ENCODE data around the gene DEGS1. TPM values are rescaled to one million over a fixed set of nuclear protein-coding genes. Genes with fewer than 3 reads are reported as not detected.

The DEGS1 gene
- total RNA-seq, 1 donor from 2014 or later = 65.6 TPM

DNA sequence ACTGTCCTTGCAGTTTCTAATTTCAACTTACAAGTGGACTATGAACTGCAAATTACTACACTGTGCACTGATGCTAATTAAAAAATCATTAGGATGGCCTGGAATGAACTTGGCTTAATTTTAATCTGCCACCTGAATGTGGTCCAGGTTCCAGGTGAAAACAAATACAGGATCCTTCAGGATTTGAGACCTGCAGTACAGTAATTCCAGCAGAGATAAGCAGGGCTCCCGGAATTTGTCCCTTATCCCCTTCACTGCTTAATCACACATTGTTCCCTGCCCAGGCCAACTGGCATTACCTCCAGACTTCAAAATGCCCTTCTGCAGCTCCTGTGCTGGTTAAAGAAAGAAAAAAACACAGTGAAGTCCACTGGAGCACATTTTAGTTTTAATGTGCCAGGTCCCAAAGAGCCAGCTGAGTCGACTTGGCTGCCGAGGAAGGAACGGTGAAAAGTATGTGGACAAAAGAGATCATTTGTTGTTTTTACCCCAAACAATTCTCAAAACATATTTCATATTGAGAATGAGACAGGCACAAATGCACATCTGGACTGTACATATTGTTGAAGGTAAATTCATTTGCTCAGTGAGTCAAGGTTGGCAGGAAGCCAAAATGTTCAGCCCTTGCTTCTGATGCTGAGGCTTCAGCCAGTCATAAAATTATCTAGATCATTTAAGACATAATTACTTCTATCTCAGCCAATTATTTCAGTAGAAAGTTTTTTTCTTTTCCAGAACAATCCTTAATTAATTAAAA, 28.3 kb downstream of the DEGS1 start:
- DNase-seq (ENCODE audit: low spot score in 2 of 2) (no peak), FAIRE-seq (no peak)

DNA sequence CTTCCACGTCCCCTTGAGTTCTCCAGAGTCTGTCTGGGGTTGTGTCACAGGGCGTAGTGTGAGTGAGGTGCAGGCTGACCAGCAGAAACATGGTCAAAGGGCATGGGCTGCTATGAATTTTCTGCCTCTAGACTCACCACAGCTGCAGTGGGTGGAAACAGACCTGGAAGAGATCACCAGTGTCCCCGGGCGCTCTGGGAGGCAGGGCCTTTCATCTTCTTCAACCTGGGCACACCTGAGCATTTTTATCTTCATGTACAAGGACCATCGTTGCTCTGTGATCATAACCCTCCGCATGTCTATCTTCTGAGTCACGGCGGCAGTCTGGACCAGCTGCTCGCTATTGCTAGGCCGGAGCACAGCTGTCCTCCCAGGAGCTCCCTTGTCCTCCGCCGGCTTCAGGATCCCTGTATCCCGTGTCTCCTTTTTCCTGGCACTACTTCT, 29.6 kb downstream of the DEGS1 start:
- DNase-seq (ENCODE audit: low spot score in 2 of 2) = no peak
- FAIRE-seq = no peak

DNA sequence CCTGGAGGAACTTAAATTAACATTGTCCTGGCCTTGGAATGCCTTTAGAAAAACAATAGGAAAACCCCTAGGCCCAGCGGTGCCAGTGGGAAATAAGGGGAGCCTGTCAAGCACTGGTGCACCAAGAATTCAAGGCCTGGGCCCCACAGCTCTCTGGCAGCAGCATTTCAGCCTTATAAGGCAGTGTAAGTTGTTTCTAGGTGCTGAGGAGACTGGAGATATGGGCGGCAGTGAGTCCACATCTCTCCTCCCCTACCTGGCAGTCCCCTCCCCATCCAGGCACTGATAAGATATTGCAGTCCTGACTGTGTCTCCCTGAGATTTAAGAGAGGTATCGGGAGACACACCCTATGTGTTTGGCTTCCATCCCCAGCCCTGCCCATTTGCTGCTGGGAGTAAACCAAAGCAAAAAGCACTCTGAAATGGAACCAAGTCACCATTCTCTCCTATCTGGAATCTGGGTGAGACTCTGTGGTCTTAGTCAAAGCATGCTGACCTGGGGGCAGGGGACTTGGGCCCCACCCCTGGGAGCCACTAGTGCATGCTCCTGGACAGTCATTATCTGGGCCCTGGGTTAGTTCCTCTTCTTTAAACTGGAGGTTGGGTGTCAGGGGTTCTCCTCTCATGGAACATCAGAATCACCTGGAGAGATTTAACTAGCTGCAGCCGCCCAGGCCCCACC, 30.5 kb downstream of the DEGS1 start:
- DNase-seq (ENCODE audit: low spot score in 2 of 2) (no peak), FAIRE-seq (no peak)

DNA sequence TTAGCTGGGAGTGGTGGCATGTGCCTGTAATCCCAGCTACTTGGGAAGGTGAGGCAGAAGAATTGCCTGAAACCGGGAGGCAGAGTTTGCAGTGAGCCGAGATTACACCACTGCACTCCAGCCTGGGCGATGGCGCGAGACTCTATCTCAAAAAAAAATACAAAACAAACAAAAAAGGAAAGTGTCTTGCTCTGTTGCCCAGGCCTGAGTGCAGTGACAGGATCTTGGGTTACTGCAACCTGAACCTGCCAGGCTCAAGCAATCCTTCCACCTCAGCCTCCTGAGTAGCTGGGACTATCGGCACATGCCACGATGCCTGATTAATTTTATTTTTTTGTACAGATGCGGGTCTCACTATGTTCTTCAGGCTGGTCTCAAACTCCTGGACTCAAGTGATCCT, 33.3 kb downstream of the DEGS1 start:
- FAIRE-seq (no peak), DNase-seq (ENCODE audit: low spot score in 2 of 2) (no peak)

DNA sequence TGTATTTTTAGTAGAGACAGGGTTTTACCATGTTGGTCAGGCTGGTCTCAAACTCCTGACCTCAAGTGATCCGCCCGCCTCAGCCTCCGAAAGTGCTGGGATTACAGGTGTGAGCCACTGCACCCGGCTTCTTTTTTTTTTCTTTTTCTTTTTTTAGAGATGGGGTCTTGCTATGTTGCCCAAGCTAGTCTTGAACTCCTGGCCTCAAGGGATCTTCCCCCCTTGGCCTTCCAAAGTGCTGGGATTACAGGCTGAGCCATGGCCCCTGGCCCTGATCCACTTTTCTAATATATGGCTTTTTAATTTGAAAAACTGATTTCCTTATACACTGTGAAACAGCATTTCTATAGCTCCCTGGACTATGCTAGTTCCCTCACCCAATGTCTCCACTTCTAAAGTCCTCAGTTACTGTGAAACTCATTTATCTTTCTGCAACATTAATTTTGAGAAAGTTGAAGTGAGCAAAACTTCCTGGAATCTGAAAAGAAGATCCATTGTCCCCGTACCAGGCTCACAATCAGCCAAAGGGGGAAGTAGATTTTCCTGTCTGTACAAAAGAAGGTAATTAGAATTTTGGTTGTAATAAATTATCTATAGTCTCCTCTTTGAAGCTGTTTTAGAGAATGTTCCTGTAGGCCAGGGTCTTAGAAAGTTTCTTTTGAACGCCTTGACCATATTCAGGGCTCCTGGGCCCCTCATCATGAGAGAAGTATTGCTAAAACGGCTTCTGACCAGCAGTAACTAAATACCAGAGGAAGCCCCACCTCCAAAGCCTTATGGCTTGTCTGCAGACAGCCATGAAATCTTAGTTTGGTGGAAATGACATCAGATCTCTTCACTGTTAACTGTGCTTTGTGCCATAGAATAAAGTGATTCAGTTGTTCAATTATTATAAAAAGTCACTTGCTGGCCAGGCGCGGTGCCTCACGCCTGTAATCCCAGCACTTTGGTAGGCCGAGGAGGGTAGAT, 34.9 kb downstream of the DEGS1 start:
- DNase-seq (ENCODE audit: low spot score in 2 of 2) (no peak), FAIRE-seq (no peak)

DNA sequence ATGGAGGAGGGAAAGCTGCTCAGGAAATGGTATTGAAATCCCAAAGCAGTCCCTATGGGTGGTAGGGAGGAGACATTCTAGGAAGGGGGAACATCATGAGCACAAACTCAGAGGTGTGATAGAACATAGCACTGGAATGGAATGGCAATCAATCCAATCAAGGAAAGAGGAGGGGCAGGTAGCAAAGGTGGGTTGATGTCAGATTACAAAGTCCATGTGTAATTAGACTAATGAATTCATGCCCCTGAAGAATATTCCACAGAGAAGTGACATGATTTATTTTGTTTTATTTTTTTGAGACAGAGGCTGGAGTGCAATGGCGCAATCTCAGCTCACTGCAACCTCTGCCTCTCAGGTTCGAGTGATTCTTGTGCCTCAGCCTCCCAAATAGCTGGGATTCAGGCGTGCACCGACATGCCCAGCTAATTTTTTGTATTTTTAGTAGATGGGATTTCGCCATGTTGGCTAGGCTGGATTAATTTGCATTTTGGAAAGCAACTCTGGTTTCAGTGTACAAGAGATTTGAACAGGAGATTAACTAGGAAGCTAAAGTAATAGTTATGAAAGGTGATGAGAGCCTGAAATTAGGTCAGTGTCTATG, 36.1 kb downstream of the DEGS1 start:
- FAIRE-seq (no peak), DNase-seq (ENCODE audit: low spot score in 2 of 2) (no peak)

DNA sequence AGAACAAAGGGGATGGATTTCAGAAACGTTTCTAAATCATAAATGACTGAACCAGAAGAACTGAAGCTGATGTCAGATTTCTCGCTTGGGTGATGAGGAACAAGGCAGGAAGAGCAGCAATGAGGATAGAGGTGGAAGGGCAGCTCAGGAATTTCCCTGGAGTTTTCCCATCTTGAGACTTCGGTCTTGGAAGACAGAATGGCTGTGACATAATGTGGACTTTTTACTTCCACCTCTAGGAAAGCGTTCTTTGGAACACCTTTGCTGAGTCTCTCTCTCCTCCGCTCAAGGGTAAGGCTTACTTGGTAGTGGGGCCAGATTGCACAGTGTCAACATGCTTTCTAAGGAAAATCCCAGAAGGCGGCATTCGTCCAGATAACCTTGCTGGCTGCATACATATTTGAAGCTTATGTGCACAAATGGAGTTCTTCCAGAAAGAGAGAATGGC, 36.6 kb downstream of the DEGS1 start:
- DNase-seq (ENCODE audit: low spot score in 2 of 2) (no peak), FAIRE-seq (no peak)

DNA sequence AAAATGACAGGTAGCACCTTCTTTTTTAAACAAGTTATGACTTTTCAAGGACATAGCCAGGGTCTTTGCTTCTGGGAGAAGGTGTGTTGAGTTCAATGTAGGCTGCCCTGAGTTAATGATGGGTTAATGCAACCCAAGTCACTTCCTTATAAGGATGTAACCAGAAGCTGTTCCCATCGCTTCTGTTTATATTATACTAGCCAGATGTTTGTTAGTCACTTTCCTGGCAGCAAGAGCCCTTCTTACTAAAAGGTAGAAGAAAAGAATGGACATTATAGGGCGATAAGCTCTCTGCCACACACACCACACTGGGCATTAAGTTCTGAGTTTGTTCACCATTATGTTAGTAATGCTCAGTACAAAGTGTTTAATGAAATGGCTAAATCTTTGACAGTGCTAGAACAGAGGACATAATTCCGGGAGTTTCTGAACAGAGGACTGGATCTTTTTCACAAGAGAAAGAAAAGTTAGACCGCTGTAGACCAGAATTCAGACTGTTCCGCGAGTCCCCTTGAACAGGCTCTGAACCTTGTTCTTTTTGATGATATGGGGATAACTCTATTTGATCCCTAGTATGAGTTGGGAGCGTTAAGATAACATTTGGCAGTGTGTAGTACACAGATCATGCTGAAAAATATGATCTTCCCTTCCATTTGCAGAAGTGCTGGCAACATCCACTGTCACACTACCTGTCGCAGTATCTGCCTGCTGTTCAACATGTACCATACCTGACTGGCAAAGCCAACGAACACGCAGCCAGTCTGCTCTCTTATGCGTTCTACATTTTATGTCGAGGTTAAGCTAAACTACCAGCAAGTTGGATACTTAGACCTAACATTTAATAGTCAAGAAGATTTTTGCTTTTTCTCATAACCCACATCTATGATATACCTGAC, 41.0 kb downstream of the DEGS1 start:
- FAIRE-seq (no peak), DNase-seq (ENCODE audit: low spot score in 2 of 2) (no peak)

DNA sequence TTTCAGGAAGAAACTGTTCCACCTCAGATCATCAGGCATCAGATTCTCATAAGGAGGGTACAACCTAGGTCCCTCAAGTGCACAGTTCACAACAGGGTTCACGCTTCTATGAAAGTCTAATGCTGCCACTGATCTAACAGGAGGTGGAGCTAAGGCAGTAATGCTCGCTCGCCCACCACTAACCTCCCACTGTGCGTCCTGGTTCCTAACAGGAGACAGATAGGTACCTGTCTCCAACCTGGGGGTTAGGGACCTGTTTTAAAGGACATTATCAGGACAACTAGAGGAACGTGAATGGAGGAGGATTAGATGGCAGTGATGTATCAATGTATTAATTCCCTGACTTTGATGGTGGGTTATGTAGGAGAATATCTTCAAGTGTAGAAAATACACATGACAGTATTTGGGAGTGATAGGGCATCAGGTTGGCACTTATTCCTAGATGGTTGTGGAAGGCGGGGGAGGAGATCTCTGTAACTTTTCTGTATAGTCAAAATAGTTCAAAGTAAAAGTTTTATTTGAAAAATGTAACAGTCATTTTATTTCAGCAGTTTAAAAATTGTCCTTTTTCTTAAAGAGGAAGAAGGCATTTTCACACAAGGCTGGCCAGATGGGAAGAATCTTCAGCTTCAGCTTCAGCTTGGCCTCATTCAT, 43.9 kb downstream of the DEGS1 start:
- DNase-seq (ENCODE audit: low spot score in 2 of 2) (no peak), FAIRE-seq (no peak)

DNA sequence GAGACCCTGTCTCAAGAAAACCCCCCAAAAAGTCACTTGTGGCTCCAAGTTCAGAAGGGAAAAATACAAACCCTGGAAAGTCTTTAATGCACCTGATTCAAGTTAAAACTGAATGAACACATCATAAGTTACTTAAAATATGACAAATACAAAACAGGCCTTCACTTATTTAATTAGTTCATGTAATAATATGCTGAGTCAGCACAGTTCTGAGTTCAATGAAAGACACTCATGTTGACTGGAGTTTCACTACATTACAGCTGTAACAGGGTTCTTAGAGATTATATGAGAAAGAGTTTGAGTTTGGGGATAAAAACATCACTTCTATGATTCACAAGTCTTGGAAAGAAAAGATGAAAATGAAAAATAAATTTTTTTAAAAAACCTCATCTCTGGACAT, 51.0 kb downstream of the DEGS1 start:
- no peak for DNase-seq (ENCODE audit: low spot score in 2 of 2)
- no peak for FAIRE-seq

DNA sequence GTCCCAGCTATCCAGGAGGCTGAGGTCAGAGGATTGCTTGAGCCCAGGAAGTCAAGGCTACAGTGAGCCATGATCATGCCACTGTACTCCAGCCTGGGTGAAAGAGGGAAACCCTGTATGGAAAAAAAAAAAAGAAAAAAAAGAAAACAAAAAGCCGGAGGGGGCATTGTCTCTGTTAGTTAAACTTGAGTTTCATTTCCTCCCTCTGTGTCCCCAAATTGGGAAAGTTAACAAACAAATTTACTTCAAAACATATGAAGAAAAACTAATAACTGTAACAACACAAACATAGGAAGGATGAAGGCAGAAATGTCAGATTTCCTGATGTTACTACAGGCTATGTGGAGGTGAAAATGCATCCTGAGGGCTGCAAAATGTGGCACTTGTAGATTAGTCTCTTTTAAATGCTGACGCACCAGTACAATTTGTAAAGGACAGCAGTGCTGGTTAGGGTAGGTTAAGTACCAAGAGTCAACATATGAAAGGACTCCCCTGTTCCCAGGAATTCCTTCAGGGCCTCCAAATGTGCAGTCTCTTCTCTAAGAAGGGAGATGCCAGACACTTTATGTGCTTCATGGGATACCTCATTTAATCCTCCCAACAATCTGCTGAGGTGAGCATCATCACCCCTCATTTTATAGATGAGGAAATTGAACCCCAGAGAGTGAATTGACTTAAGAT, 52.9 kb downstream of the DEGS1 start:
- DNase-seq (ENCODE audit: low spot score in 2 of 2) = no peak
- no peak for FAIRE-seq

DNA sequence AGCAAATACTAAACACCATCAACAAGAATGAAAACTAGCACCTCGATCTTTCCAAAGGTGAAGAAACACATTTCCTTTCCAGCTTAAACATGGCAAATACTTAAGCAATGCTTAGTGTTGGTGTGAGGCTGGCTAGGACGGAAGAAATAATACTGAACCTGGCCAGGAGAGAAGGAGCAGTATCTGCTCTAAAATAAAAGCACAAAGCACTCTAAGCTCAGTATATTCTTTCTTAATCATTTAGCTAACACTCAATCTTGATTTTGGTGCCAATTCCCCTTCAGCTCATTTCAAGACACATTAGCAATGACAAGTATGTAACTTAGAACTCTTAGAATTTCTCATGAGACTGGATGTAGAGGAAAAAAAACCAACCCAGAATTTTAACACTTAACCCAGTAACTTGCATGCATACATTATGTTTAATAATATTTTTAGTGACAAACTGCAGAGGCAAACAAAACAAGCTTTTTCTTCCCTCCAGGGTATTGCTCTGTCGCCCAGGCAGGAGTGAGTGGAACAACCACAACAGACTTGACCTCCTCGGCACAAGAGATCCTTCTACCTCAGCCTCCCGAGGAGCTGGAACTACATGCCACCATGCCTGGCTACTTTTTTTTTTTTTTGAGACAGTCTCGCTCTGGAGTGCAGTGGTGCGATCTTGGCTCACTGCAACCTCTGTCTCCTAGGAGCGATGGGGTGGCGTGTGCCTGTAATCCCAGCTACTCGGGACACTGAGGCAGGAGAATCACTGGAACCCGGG, 54.3 kb downstream of the DEGS1 start:
- DNase-seq (ENCODE audit: low spot score in 2 of 2) (no peak), FAIRE-seq (no peak)

DNA sequence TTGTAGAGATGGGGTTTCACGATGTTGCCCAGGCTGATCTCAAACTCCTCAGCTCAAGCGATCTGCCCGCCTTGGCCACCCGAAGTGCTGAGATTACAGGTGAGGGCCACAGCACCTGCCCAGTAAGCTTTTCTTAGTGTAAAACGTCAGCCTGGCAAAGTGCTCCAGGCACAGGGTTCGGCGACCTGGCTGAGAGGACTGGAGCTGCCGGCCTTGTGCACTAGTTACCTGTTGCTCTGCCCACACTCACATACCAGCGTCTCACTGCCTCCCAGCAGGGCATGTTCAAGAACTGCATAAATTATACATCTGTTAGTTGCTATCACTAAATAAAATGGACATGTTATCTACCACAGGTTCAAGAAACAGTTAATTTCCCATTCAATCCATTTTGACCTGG, 55.2 kb downstream of the DEGS1 start:
- FAIRE-seq (no peak), DNase-seq (ENCODE audit: low spot score in 2 of 2) (no peak)

DNA sequence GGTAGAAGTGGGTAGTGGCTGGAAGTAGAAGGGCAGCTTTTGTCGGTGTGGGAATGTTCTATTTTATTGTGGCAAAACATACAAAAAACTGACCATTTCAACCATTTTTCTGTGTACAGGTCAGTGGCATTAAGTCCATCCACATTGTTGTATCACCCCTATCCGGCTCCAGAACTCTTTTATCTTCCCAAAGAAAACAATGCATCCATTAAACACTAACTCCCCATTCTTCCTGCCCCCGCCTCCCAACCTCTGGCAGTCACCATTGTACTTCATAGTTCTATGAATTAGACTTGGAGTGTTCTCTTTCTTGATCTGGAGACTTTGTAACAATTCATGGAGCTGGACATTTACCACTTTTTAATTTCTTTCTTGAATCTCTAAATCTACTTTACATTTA, 55.7 kb downstream of the DEGS1 start:
- no peak for FAIRE-seq
- no peak for DNase-seq (ENCODE audit: low spot score in 2 of 2)
